ENCODE results near the gene NTRK2.

NTRK2 gene

DNA sequence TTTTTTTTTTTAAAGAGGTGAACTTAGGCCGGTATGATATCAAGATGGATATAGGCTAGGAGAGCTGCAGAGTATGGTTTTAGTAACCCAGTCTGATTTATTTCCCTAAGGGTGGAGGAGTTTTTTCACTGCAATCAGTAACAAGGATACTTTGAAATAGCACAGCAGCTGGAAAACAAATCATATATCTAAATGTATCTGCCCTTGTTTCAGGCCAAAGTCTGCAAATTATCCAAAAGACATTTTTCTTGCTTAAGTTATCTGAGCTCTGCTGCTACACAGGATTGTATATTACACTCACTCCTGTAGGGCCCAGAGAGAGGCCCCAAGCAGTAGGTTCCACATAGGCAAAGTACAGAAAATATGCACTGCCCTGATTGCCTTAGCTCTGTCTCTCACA lies 222.4 kb downstream of the NTRK2 start:
- H3K27ac ChIP-seq: no peak overlapping the region
- TF ChIP-seq CTCF (conservative IDR thresholded peaks at IDR 0.05): no peak

- no peak overlapping the region for H3K27ac ChIP-seq
- no peak for TF ChIP-seq CTCF (conservative IDR thresholded peaks at IDR 0.05)
Measured at GRCh38 chr9:84893419-84894128, 224.0 kb downstream of the NTRK2 start.

- H3K27ac ChIP-seq: no peak overlapping the region
- no peak for TF ChIP-seq CTCF (conservative IDR thresholded peaks at IDR 0.05)
Measured at GRCh38 chr9:84894859-84895258, 225.3 kb downstream of the NTRK2 start.

DNA sequence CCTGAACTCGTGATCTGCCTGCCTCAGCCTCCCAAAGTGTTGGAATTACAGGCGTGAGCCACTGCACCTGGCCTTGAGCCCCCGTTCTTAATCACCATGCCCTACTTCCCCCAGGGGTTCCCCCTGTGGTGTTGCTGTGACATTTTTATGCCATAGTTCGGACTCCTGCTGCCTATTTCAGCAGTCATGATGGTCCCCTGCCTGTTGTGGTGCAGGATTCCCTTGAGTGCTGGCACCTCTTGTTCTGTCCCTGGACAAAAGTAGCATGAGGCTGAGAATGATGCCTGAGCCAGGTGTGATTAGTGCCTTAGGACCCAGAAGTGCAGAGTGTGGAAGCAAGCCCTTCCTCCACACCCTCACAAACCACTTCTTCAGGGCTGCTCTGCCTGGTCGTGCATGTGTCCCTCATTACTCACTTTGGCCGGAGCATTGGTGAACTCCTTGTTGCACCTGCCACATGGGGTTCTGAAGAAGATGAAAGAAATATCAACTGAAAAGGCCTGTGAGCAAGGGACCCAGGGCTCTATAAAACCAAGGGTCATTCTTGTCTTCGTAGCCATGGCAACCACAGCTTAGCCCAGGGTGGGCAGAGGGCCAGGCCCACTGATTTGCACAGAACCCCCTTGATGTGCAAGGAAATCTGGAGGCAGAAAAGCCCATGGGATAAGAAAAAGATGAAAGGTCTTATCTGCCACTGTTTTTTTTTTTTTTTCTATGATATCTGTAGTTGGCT lies 228.0 kb downstream of the NTRK2 start:
- peak overlapping the region; percentile 52 for H3K27ac ChIP-seq
- no peak for TF ChIP-seq CTCF (conservative IDR thresholded peaks at IDR 0.05)

GRCh38 chr9:84898188-84898587 lies 228.7 kb downstream of the NTRK2 start:
- no peak for TF ChIP-seq CTCF (conservative IDR thresholded peaks at IDR 0.05)
- H3K27ac ChIP-seq: peak overlapping the region; percentile 52

GRCh38 chr9:84898618-84899017 lies 229.1 kb downstream of the NTRK2 start:
- H3K27ac ChIP-seq: peak overlapping the region; percentile 52

- no peak for TF ChIP-seq CTCF (conservative IDR thresholded peaks at IDR 0.05)
- no peak overlapping the region for H3K27ac ChIP-seq
Measured at GRCh38 chr9:84899326-84899725, 229.8 kb downstream of the NTRK2 start.

GRCh38 chr9:84900421-84900820 lies 230.9 kb downstream of the NTRK2 start:
- no peak overlapping the region for H3K27ac ChIP-seq
- TF ChIP-seq CTCF (conservative IDR thresholded peaks at IDR 0.05): no peak
